CD8-positive, alpha-beta memory T cell (primary cell): Measurements from ENCODE around the gene ZNF850. TPM values are rescaled to one million over a fixed set of nuclear protein-coding genes. Genes with fewer than 3 reads are reported as not detected.
"Not testable (repeated sequence)": the region's sequence is repeated elsewhere in the genome, so short reads cannot be mapped to it uniquely, and the experiment has no call there.

Source experiments
- CTCF ChIA-PET: fragments of 350-600 bp; sonication (Branson Sonifier 250); formaldehyde crosslinking; loops from one replicate; lab custom pipeline; 2021; ENCODE audit warnings: antibody characterized with exemption; lab: Charles Lee
- POLR2A ChIA-PET: fragments of 350-600 bp; sonication (Branson Sonifier 250); formaldehyde crosslinking; loops from one replicate; lab custom pipeline; 2021; ENCODE audit warnings: antibody characterized with exemption; lab: Charles Lee
- DNase-seq, 5 donors: peaks; one replicate each; pipeline versions ENCODE4 v3.0.0 to v3.0.0-alpha.2; 2020 to 2022; ENCODE audit warnings: mixed read lengths in 1 of 5
- H3K27ac ChIP-seq: one replicate; pipeline ENCODE4 v1.7.0; 2013; ENCODE audit warnings: low read depth, mild to moderate bottlenecking, low read length, moderate library complexity
- H3K27me3 ChIP-seq: 2 replicates; pipeline ENCODE4 v1.7.0; 2013; ENCODE audit warnings: low read length, mild to moderate bottlenecking; ENCODE audit not compliant: insufficient read depth, poor library complexity, severe bottlenecking
- H3K36me3 ChIP-seq: 2 replicates; pipeline ENCODE4 v1.7.0; 2013; ENCODE audit warnings: mild to moderate bottlenecking, low read length, moderate library complexity; ENCODE audit not compliant: insufficient read depth
- H3K4me1 ChIP-seq: 2 replicates; pipeline ENCODE4 v1.7.0; 2013; ENCODE audit warnings: mild to moderate bottlenecking, low read length, moderate library complexity; ENCODE audit not compliant: insufficient read depth
- H3K4me3 ChIP-seq: 2 replicates; pipeline ENCODE4 v1.7.0; 2013; ENCODE audit warnings: mild to moderate bottlenecking, low read length
- H3K9me3 ChIP-seq: 2 replicates; pipeline ENCODE4 v1.7.0; 2013; ENCODE audit warnings: mild to moderate bottlenecking, low read length
- H3K27ac Mint-ChIP-seq, 8 donors: one replicate each; pipeline ENCODE4 v1.8.0; 2020 to 2021; ENCODE audit warnings: mixed read lengths in 8 of 8, mild to moderate bottlenecking in 6 of 8, inconsistent platforms in 3 of 8, moderate library complexity in 3 of 8
- H3K27me3 Mint-ChIP-seq, 2 donors: one replicate each; pipeline ENCODE4 v1.8.0; 2020 to 2021; ENCODE audit warnings: mixed read lengths in 2 of 2, mild to moderate bottlenecking in 1 of 2, moderate library complexity in 1 of 2
- H3K36me3 Mint-ChIP-seq, 3 donors: one replicate each; pipeline ENCODE4 v1.8.0; 2020 to 2021; ENCODE audit warnings: mixed read lengths in 3 of 3, inconsistent platforms in 1 of 3, mild to moderate bottlenecking in 1 of 3
- H3K4me1 Mint-ChIP-seq, 3 donors: one replicate each; pipeline ENCODE4 v1.8.0; 2020 to 2021; ENCODE audit warnings: mixed read lengths in 3 of 3, inconsistent platforms in 1 of 3, mild to moderate bottlenecking in 1 of 3
- H3K4me3 Mint-ChIP-seq, 7 donors: one replicate each; pipeline ENCODE4 v1.8.0; 2020 to 2021; ENCODE audit warnings: mixed read lengths in 7 of 7, mild to moderate bottlenecking in 6 of 7, moderate library complexity in 4 of 7, inconsistent platforms in 2 of 7
- H3K9me3 Mint-ChIP-seq, 5 donors: one replicate each; pipeline ENCODE4 v1.8.0; 2020 to 2022; ENCODE audit warnings: mixed read lengths in 5 of 5, mild to moderate bottlenecking in 3 of 5, moderate library complexity in 2 of 5, inconsistent platforms in 1 of 5
- polyA plus RNA-seq: library from polyadenylated mRNA; unstranded; fragments of 300-500 nt; fragmentation: Illumina TruSeq; gene quantifications from one replicate; pipeline ENCODE4 v1.2.3, GENCODE V29; 2021
- total RNA-seq, 2 experiments: library from RNA; stranded (reverse); gene quantifications; one replicate each; pipeline ENCODE4 v1.2.3, GENCODE V29; 2021

Gene ZNF850
- total and polyA plus RNA-seq, 3 experiments from 2014 or later = 0.76 to 6.9 (median 6.1) TPM

DNA sequence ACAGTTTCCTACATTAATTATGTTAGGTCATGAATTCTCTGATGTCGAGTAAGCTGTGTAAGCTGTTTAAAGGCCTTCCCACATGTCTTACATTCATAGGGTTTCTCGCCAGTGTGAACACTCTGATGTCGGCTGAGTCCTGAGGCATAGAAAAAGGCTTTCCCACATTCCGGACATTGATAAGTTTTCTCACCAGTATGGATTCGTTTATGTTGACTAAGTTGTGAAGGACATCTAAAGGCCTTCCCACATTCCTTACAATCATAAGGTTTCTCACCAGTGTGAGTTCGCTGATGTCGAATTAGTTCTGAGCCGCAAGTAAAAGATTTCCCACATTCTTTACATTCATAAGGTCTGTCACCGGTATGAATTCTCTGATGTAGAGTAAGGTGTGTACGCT is 24.9 kb downstream of the ZNF850 start:
- no peak for DNase-seq
- CTCF ChIA-PET = no interaction called here
- H3K27me3 ChIP-seq = no peaks in the 10 kb centered on the region
- Mint-ChIP-seq H3K27me3 (no peaks in the 10 kb centered on the region), H3K4me3 (no peak overlapping the region), H3K9me3 (peaks cover 52 to 96% (median 95%) of the 10 kb centered on the region in 5 donors), H3K36me3 (peaks cover 37 to 77% (median 74%) of the 10 kb centered on the region in 3 donors), H3K4me1 (no peaks in the 10 kb centered on the region), H3K27ac (no peak overlapping the region)
- peak overlapping the region; percentile 17 for H3K4me3 ChIP-seq
- no peak overlapping the region for H3K27ac ChIP-seq
- H3K4me1 ChIP-seq = no peaks in the 10 kb centered on the region
- peaks cover 31% of the 10 kb centered on the region for H3K36me3 ChIP-seq
- POLR2A ChIA-PET = no interaction called here
- H3K9me3 ChIP-seq = peaks cover 73% of the 10 kb centered on the region

GRCh38 chr19:36745870-36746269 is 26.7 kb downstream of the ZNF850 start:
- Histone ChIP-seq H3K36me3 (peaks cover 19% of the 10 kb centered on the region), H3K9me3 (peaks cover 68% of the 10 kb centered on the region), H3K4me3 (no peak overlapping the region), H3K4me1 (no peaks in the 10 kb centered on the region), H3K27ac (no peak overlapping the region), H3K27me3 (no peaks in the 10 kb centered on the region)
- Mint-ChIP-seq H3K4me3 (no peak overlapping the region), H3K27me3 (no peaks in the 10 kb centered on the region), H3K9me3 (peaks cover 46 to 96% (median 93%) of the 10 kb centered on the region in 5 donors), H3K4me1 (no peaks in the 10 kb centered on the region), H3K27ac (no peak overlapping the region), H3K36me3 (peaks cover 29 to 69% (median 66%) of the 10 kb centered on the region in 3 donors)
- CTCF ChIA-PET = no interaction called here
- POLR2A ChIA-PET = no interaction called here
- no peak for DNase-seq

- H3K27ac Mint-ChIP-seq, H3K36me3 ChIP-seq, POLR2A ChIA-PET, CTCF ChIA-PET, H3K4me3 Mint-ChIP-seq, H3K4me1 Mint-ChIP-seq, H3K4me3 ChIP-seq, H3K27me3 Mint-ChIP-seq, H3K27me3 ChIP-seq, H3K27ac ChIP-seq, H3K4me1 ChIP-seq, DNase-seq: not testable (repeated sequence)
- H3K36me3 Mint-ChIP-seq = peaks cover 10 to 89% (median 63%) of the 10 kb centered on the region in 3 donors
- peaks cover 33% of the 10 kb centered on the region for H3K9me3 ChIP-seq
- peaks cover 66 to 100% (median 96%) of the 10 kb centered on the region in 5 donors for H3K9me3 Mint-ChIP-seq
Observed at GRCh38 chr19:36736166-36736565, 36.4 kb downstream of the ZNF850 start.

GRCh38 chr19:36719687-36720556 is 52.7 kb downstream of the ZNF850 start:
- Histone ChIP-seq H3K9me3 (peaks cover 64% of the 10 kb centered on the region), H3K4me3 (peak overlapping the region; percentile 18), H3K27me3 (no peaks in the 10 kb centered on the region), H3K4me1 (no peaks in the 10 kb centered on the region), H3K27ac (no peak overlapping the region), H3K36me3 (peaks cover 42% of the 10 kb centered on the region)
- DNase-seq = peak in 1 of 5 donors; percentile 0
- Mint-ChIP-seq H3K27me3 (no peaks in the 10 kb centered on the region), H3K4me1 (no peaks in the 10 kb centered on the region), H3K36me3 (peaks cover 46 to 68% (median 63%) of the 10 kb centered on the region in 3 donors), H3K9me3 (peaks cover 43 to 85% (median 84%) of the 10 kb centered on the region in 5 donors), H3K4me3 (peak overlapping the region in 1 of 7 donors; percentile 13), H3K27ac (no peak overlapping the region)
- ChIA-PET CTCF (no interaction called here), POLR2A (no interaction called here)

- Histone ChIP-seq H3K4me1 (no peaks in the 10 kb centered on the region), H3K9me3 (peaks cover 63% of the 10 kb centered on the region), H3K4me3 (no peak overlapping the region), H3K27ac (no peak overlapping the region), H3K27me3 (no peaks in the 10 kb centered on the region), H3K36me3 (peaks cover 41% of the 10 kb centered on the region)
- no peak overlapping the region for H3K27ac Mint-ChIP-seq
- H3K4me3 Mint-ChIP-seq = peak overlapping the region in 1 of 7 donors; percentile 20
- no peaks in the 10 kb centered on the region for H3K27me3 Mint-ChIP-seq
- peaks cover 46 to 100% (median 93%) of the 10 kb centered on the region in 3 donors for H3K36me3 Mint-ChIP-seq
- H3K4me1 Mint-ChIP-seq = peaks cover 4 to 10% (median 8%) of the 10 kb centered on the region in 3 donors
- CTCF ChIA-PET = no interaction called here
- POLR2A ChIA-PET = interaction anchor here (0.6 kb wide), 1 partner anchor 69 kb away, joined by 3 read pairs; no protein-coding TSS in a partner anchor
- H3K9me3 Mint-ChIP-seq = peaks cover 61 to 99% (median 97%) of the 10 kb centered on the region in 5 donors
- no peak for DNase-seq
Observed at GRCh38 chr19:36709423-36709822, 63.2 kb downstream of the ZNF850 start.

- no peaks in the 10 kb centered on the region for H3K27me3 ChIP-seq
- peaks cover 33 to 91% (median 82%) of the 10 kb centered on the region in 3 donors for H3K36me3 Mint-ChIP-seq
- H3K27ac Mint-ChIP-seq = no peak overlapping the region
- H3K4me1 ChIP-seq = no peaks in the 10 kb centered on the region
- H3K4me3 ChIP-seq = no peak overlapping the region
- ChIA-PET POLR2A (no interaction called here), CTCF (no interaction called here)
- peaks cover 58 to 90% (median 90%) of the 10 kb centered on the region in 5 donors for H3K9me3 Mint-ChIP-seq
- peaks cover 52% of the 10 kb centered on the region for H3K9me3 ChIP-seq
- H3K27me3 Mint-ChIP-seq = no peaks in the 10 kb centered on the region
- H3K4me1 Mint-ChIP-seq = peaks cover 4 to 10% (median 8%) of the 10 kb centered on the region in 3 donors
- H3K36me3 ChIP-seq = peaks cover 21% of the 10 kb centered on the region
- no peak for DNase-seq
- H3K4me3 Mint-ChIP-seq = no peak overlapping the region
- H3K27ac ChIP-seq = no peak overlapping the region
Observed at GRCh38 chr19:36707134-36707533, 65.5 kb downstream of the ZNF850 start.

DNA sequence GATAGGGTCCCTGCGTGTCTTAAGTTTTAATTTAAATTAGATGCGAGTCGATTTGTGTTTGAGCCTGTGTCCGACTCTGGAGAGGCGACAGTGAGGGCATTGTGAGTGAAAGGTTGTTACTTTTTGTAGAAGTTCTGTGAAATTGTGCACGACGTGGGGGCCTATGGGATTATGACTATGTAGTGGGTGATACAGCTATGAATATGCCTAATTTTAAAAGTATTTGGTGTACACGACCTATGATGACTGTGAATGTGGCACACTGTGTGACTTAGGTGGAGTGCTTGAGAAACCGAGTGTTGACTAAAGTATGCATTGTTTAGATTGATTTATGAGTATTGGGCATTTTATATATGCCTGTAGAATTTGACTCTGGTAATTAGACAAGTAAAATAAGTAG is 84.5 kb downstream of the ZNF850 start:
- H3K27ac ChIP-seq = peak overlapping the region; percentile 80
- peaks cover 35% of the 10 kb centered on the region for H3K36me3 ChIP-seq
- H3K27me3 ChIP-seq = no peaks in the 10 kb centered on the region
- Mint-ChIP-seq H3K4me1 (peaks cover 38 to 56% (median 46%) of the 10 kb centered on the region in 3 donors), H3K27me3 (peaks cover 0 to 3% of the 10 kb centered on the region in 2 donors), H3K27ac (peak overlapping the region; percentile 88 to 100 (median 96)), H3K4me3 (peak overlapping the region; percentile 94 to 99 (median 99)), H3K9me3 (peaks cover 0 to 12% (median 5%) of the 10 kb centered on the region in 5 donors), H3K36me3 (peaks cover 27 to 67% (median 47%) of the 10 kb centered on the region in 3 donors)
- ChIA-PET POLR2A (interaction anchor here (0.6 kb wide), 1 partner anchor 536 kb away, joined by 3 read pairs; no protein-coding TSS in a partner anchor), CTCF (no interaction called here)
- peak overlapping the region; percentile 87 for H3K4me3 ChIP-seq
- no peak for DNase-seq
- H3K4me1 ChIP-seq = peaks cover 22% of the 10 kb centered on the region
- no peaks in the 10 kb centered on the region for H3K9me3 ChIP-seq
